GM21529 (cell line): ENCODE data around the gene COPS9.

ENCODE experiments used
- ATAC-seq: cut with Tn5 transposase; IDR thresholded peaks from one replicate; pipeline ENCODE4 v1.9.1; 2021; ENCODE audit not compliant: unreplicated experiment

The COPS9 gene

DNA sequence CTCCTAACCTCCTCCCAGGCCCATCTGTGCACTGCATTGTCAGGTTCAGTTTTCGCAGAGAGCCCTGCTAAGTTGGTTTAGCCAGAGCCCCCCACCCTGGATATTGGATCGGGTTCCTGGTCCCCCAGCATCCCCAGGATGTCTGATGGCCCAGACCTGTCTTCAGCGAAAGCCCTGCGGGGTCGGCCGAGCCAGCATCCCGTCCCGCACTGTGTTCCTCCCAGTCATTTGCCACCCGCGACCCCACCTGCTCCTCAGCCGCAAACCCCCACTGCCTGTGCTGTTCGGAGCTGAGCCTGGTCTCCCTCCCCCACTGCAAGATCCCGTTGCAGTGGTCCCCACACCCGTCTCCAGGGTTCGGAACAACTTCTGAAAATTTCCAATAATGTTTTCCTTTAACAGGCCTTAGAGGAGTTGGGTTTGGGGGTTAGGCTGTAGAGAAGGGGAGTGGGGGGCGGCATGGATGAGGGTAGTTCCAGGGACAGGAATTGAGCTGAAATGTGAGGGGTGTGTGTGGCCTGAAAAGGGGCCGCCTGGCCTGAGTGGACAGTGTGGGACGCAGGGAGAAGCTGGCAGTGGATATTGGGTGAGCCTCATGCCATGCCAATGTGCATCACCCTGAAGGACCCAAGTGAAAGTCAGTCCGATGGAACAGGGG lies 1.6 kb upstream of the COPS9 start:
- ATAC-seq: no peak

DNA sequence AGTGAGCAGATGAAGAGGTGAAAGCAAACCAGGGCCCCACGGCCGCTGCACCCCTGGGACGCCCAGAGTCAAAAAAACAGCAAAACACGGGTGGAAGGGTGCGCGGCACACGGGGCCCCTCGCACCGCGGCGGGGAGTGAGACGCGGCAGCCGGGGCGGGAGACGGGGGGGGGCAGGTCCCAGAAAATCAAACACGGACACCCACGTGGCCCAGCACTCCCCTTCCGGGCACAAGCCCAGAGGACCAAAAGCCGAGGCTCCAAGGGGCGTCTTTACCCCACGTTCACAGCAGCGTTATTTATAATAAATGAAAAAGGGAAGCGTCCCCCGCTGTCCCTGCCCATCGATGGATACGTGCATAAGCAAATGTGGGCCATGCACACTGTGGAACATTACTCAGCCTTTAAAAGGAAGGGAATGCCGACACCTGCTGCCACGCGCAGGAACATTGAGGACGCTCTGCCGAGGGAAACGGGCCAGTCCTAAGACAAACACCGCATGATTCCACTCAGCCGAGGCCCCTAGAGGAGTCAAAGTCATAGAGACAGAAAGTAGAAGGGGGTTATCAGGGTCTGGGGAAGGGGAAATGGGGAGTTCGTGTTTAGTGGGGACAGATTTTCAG lies 677 bp upstream of the COPS9 start:
- peak; percentile 15 for ATAC-seq

DNA sequence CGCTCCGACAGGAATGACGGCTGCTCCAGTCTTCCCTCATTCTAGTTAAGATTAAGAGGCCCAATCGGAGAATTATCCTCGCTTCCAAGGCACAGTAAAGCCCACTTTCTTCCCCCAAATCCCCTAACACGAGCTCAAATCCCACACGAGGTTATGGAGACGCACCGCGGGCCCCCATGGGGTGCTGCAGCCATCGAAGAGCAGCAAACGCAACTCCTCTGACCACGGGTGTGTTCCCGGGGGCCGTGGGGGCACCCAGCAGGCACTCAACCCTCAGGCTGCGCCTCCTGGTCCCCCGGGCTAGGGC lies 446 bp downstream of the COPS9 start:
- ATAC-seq: peak; percentile 20

DNA sequence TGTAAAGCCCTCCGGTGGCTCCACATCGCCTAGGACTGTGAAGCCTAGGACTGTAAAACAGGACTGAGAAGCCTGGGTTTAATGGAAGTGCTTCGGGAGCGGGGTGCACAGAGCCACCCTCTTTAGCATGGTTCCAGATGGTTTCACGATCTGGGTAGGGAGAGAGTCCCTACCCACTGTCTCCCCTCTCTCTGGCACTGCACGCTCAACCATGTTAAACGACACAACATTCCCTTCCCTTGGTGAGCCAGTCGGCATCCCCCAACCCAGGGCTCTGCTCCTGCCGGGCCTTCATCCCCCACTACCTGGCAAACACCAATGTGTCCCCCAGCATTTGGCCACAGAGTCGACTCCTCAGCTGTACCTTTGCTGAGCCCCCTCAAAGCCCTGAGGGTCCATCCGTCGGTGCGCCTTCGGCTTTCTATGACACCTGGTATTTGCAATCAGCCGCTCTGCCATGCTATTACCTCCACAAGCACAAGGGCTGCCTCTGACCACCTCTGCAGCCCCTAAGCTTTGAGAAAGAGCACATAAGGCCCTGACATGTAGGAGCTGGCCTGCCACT lies 1.1 kb downstream of the COPS9 start:
- no peak for ATAC-seq

DNA sequence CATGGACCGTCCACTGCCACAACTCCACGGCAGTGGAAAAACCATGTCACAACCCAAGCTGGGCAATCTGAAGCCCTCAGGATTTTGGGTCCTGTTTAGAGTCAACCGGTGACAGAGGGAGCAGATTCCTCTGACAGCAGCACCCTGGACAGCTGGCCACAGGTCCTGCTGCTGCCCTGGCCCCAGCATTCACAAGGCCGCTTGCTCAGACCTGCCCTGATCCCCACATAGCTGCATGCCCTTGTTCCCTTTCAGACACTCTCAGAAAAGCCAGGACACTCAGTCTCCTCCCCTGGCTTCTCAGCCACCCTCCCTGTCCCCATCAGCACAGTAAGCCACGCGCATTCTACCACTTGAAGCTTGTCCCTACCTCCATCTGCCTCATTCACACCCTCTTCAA lies 1.6 kb downstream of the COPS9 start:
- ATAC-seq: no peak

DNA sequence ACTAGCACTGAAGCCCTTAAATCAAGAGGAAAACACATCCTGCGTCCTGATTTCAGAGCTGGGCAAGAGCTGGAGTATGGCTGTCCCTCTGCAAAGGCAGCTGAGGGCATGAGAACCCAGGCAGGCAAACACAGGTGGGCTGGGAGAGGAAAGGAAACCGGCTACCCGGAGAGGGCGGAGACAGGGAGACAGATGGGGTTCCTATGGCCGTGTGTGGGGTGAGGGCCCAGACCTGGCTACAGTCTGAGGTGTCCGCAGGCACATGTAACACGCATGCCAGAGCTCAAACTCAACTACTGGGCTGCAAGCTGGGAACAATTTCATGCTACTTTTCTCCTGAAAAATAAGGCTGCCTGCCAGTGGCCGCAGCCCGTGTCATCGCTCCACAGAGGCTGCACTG lies 2.7 kb downstream of the COPS9 start:
- no peak for ATAC-seq

DNA sequence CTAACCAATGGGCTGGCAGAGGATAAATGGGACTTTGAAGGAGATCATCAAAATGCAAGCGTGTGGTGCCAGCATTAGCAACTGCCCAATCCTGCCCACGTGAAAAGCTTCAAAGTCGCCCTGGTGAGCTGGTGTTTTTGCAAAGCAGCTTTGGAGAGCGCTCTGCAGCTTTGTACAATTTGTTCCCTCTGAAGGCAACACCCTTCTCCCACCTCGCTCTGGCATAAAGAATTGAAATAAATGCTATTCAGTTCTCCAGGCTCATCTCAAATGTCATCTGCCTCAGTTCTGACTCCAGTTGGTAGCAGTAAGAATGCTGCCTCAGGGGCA lies 3.5 kb downstream of the COPS9 start:
- no peak for ATAC-seq

DNA sequence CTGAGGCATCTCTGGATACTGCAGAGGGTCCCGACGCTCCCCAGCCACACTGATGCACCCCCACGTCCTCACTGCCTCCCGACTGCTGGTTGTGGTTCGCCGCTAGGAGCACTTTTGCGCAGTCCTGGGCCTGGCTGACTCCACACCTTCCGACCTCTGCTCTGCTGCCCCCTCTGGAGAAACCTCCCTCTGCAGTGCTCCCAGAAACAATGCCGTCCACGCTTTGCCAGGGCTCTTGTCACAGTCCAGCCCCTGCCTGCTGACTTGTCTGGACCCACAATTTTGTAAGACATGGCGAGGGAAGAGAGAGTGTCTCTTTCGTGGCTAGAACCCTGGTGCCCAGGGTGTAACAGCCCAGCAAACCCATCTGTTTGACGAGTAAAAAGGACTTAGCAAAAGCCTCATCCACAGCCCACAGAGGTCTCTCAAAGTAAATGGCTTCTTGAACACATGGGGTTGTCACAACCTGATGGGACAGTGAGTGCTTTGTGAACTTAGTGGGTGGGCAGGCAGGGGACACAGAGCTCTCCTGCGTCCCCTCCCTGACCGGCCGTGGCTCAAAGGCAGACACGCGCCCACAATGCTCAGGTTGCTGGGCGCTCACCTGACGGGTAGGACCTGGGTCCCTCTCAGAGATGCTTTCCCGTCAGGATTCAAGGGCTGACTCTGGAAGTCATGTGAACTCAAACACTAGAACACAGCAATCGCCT lies 4.0 kb downstream of the COPS9 start:
- no peak for ATAC-seq

DNA sequence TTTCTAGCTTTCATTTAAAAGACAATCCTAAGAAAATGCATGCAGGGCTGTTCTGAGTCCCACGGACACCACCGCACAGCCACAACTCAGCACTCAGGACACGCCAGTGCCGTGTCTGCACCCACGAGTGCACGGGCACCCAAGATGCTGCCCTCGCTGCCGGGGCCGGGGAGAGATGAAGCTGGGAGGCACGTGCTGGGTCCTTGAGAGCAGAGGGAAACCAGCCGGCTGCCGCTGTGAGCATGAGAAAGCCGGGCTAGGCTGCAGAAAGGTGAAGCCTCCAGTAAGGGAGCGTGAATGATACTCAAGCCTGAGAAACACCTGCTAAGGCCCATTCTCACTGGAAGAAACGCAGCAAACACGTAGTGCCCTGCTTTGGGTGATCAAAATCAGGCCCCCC lies 4.8 kb downstream of the COPS9 start:
- ATAC-seq: no peak

DNA sequence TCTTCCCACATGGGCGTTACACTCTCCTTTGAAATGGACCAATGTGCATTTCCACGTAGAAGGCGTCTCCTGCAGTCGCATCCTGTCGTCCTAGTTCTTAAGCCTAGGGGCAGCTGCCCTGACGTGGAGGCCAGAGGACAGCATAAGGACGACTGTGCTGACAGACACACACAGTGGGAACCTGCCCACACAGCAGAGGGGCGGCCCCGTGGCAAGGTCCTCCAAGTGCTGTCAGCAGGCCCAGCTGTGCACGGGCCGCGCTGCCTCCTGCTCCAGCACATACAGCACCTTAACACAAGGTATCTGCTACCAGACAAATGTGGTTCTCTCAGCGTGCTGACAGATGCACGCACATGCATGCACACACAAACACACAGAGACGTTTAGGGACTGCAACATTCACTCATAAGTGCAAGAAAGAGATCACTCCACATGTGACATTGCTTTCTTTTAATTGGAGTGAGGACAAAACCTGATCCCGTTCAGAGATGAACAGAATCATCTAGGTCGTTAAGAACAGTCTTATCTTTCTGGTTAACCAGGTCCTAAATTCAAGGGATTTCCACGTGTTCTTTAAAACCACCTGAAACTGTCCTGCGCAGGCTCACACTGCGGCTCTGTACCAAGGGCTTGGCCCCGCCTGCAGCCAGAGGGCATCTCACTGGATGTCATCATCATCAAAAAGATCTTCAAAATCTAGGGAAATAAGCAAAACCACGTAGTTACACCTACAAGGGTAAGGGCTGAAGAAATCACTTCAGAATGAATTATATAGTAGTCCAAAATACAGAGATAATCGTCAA lies 5.5 kb downstream of the COPS9 start:
- no peak for ATAC-seq

DNA sequence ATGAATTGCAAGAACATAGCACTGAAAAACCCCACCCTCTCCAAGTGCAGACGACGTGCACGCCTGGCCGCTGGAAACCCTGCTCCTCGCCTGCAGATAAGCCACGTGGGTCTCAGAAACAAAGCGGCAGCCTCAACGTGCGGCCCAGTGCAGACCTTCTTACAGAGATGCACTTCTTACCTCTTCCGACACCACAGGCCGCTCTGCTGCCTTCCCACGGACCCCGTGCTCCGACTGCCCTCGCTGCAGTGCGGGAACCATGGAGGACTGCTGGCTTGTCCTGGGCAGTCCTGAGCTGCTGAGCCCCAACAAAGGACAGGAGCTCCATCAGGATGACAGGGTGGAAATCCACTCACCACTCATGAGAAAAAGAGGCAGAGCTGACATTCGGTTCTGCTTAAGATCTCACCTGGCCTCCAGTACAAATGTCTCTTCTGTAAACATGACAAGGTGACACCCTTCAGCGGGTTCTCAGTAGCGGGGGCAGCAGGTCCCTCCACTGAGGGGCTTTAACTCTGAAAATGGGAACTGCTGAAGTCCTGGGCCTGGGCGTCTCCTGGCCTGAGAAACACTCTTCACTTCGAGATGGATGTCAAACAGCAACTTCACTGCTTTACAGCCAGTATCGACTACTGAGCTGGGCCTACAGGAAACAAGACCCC lies 6.2 kb downstream of the COPS9 start:
- ATAC-seq: no peak

DNA sequence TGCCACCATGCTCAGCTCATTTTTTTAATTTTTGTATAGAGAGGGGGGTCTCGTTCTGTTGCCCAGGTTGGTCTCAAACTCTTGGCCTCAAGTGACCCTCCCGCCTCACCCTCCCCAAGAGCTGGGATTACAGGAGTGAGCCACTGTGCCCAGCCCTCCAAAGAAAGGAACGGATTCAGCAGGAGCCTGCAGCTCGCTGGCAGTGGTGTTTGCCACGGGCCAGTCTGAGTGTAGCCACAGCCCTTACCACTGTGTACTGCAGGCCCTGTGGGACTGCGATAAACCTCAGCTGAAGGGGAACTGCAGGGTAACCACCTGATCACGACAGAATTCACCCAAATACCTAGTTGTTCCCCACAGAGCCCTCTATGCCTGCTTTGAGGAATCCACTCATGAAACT lies 6.8 kb downstream of the COPS9 start:
- ATAC-seq: no peak

DNA sequence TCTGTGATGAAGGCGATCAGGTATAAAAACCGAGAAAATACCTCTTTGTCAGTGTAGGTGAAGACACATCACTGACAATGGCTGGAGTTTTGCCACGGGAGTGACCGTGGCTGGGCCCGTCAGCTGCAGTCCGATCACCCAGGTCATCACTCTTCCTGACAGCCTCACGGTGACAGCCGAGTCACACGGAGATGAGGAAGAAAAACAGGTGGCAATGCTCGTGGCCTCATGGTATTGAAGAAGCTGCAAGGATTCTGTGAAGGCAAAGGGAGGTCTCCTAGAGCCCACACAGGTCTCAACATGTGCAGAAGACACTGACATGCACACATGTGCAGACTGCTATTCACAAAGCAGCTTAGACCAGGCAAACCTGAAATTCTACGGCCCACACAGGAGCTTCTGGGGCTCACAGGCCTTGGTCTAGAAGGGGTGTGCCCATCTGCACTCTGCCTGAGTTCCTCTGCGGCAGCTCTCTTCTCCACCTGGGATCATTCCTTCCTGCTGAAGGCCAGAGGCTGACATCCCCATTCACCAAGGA lies 7.4 kb downstream of the COPS9 start:
- no peak for ATAC-seq

DNA sequence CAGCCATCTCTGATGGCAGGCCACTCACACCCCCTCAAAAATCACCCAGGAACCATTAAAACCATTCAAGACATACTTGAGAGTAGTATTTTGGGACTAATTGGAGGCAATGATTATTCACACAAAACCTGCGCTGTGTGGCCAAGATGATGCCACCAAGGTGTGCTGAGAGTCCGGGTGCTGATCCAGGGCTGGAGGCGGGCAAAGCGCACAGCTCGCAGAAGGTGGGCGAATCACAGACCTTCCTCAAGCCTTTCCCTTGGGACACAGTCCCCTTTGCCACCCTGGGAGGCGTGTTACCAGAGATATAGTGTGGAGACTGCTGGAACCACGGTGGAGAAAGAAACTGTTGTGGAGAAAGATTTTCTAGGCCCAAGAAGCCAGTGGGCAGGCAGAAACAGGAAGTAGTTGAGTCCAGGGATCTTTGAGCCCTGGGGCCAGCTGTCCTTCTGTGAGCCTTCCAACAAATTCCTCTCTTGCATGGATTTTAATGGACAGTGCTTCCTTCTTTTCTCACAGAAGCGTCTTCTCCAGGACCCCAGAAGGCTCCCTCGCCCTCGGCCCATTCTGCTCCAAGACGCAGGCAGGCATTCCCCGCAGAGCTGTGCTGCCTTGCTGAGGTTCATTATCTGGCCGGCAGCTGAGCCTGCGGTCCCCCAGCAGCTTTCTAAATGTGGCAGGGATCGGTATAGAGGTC lies 8.0 kb downstream of the COPS9 start:
- ATAC-seq: no peak

DNA sequence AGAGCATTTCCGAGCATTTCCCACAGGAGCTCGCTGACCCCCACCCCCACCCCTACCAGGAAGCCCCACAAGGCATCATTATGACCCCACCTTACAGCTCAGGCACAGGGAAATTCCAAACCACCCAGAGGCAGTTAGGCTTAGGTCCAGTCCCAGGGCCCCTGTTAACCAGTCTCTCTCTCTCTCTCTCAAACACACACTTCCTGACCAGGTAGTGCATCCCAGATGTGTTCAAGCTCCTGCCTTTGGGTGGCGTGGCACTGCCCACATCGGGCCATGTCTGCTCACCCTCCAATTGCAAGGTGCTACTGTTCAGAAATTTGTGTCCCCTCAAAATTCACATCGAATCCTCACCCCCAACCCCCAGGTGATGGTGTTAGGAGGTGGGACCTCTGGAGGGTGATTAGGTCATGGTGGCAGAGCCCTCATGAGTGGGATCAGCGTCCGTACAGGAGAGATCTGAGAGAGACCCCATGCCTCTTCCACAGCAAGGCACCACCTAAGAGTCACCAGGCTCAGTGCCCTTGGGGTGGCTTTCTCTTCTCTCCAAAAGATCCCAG lies 8.8 kb downstream of the COPS9 start:
- ATAC-seq: no peak

DNA sequence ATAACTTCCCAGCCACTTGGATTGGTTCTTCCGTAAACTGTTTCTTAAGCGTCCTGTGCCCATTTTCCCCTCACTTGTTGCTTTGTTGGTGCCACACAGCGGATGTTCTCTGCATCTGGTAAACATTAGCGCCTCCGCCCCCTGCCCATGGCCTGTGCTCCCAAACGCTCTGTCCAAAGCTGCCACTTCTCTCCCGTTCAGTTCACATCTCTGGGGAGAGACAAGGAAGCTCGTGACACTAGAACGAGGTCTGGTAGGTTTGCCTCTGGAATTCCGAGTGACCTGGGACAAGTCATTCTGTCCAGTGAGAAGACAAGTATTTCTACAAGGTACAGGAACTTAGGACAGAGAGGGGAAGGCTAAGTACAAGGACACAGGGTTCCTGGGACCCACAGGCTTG lies 9.4 kb downstream of the COPS9 start:
- ATAC-seq: no peak

DNA sequence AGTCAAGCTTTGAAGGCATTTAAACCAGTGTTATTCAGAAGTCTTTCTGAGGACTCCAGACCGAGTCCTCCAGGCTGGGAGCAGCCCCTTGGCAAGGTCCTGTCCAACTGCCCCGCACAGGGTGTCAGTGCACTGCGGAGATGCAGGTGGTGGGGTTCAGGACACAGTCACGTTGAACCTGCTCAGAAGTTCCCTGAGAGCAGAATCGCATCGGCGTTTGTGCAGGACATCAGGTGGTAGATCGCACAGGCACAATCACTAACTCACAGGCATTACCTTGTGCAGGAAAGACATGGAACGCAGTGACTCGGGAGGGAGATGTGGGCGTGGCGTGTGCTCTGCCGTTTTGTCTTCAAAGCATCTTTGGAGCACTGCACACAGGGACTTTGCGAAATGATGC lies 10.4 kb downstream of the COPS9 start:
- ATAC-seq: no peak

DNA sequence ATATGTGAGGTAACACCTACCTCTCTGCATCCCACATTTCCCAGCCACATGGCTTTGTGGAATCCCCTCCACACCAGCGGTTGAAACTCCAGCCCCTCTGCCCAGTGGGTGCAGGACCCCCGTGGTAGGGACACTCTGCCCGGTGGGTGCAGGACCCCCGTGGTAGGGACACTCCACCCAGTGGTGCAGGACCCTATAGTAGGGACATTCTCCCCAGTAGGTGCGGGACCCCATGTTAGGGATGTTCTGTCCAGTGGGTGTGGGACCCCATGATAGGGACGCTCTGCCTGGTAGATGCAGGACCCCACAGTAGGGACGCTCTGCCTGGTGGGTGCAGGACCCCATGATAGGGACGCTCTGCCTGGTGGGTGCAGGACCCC lies 11.5 kb downstream of the COPS9 start:
- no peak for ATAC-seq

DNA sequence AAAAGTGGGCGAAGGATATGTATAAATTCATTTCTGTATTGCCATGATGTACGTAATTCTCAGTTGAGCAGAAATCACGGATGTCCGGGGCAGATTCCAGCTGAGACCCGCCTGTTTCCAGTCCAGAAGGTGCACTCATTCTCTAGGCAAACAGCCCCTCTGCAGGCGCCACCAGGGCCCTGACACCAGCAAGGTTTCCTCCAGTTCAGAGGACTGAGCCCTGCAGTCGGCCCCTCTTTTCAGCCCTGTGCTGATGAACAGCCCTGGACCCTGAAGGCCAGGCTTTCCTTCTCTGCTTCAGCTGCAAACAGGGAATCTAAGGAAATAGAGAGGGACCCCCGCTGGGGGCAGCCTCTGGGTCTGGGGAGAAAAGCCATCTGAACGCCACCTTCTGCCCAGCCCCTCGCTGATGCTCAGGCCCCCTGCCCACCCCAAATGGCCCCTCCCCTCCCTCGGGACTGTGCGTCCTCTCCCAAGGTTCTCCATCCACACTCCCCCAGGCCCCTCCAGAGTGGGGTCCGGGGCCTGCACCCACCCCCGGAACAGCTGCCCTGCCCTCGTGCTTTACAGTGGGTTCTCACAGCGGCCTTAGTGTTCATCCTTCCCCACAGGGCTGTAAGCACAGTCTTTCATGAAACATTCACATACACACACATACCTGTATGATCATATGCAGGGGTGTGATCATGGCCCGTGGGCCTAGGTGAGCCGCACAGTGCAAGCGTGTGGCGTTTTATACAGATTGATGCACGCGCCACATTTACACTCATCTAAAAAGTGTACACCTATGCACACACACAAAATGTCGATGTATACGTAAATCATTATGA lies 12.1 kb downstream of the COPS9 start:
- no peak for ATAC-seq
